Effector memory CD4-positive, alpha-beta T cell (primary cell): Measurements from ENCODE around the gene ENAH.

Experiments
- DNase-seq, 3 donors: peaks; one replicate each; pipeline ENCODE4 v3.0.0-alpha.2; 2020
- H3K27ac ChIP-seq: 2 replicates; pipeline ENCODE4 v1.7.0; 2013; ENCODE audit warnings: mild to moderate bottlenecking, low read length, moderate library complexity; ENCODE audit not compliant: insufficient read depth, poor library complexity, severe bottlenecking
- H3K27me3 ChIP-seq: replicated peaks from 2 replicates; pipeline ENCODE4 v1.7.0; 2013; ENCODE audit warnings: mild to moderate bottlenecking, low read length; ENCODE audit not compliant: insufficient read depth, control insufficient read depth, poor library complexity, severe bottlenecking
- H3K36me3 ChIP-seq: 2 replicates; pipeline ENCODE4 v1.7.0; 2013; ENCODE audit warnings: mild to moderate bottlenecking, low read length, moderate library complexity; ENCODE audit not compliant: control insufficient read depth, insufficient read depth
- H3K4me1 ChIP-seq: 2 replicates; pipeline ENCODE4 v1.7.0; 2013; ENCODE audit warnings: low read length, mild to moderate bottlenecking; ENCODE audit not compliant: control insufficient read depth, insufficient read depth, poor library complexity, severe bottlenecking
- H3K4me3 ChIP-seq: 2 replicates; pipeline ENCODE4 v1.7.0; 2013; ENCODE audit warnings: low read length, low read depth, mild to moderate bottlenecking; ENCODE audit not compliant: insufficient read depth, poor library complexity, severe bottlenecking
- H3K9me3 ChIP-seq: 2 replicates; pipeline ENCODE4 v1.7.0; 2013; ENCODE audit warnings: mild to moderate bottlenecking, low read length, moderate library complexity; ENCODE audit not compliant: control insufficient read depth

Gene ENAH

DNA sequence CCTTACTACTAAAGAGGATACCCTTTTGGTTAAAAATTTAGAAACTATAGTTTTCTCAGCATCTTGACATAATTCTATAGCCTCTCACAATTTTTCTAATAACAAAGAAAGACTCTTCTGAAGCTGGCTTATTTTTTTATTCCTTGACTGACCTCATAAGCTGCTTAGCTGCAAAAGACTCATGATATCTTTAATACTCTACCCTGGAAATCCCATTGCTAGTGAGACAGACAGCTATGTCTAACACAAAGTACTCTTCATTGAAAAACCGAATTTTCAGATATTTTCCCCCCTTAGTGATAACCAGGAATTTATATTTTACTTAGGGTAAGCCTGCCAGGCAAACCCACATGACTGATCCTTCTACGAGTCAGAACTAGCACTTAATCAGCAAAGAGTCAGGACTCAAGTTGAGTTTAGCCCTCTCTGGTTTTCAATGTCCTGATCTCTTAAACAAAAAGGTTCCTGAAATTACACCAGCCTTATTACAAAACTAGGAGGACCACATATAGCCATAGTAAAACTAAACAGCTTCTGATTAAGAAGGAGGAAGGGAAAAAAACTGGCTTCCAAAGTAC, 56.9 kb downstream of the ENAH start:
- no peaks in the 10 kb centered on the region for H3K4me1 ChIP-seq
- no peak for DNase-seq
- H3K9me3 ChIP-seq, result no peaks in the 10 kb centered on the region
- H3K27me3 ChIP-seq, result no peaks in the 10 kb centered on the region
- no peak overlapping the region for H3K4me3 ChIP-seq
- H3K36me3 ChIP-seq, result no peaks in the 10 kb centered on the region
- no peak overlapping the region for H3K27ac ChIP-seq

DNA sequence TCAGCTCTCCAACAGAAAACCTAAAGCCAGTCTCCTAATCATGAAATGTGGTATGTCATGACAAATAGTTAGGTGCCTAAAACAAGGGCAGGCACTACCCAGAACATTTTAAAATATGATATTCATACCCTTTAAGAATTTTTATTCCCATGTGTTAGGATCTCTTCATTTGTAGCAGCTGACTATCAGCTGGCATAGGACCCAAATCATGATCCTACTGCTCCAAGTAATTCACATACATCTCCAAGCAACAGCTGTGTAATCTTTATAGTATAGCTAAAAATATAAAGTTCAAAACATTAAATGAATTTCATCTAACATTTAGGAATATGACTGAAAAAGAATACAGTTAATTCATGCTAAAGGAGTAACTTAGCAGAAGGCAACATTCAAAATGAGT, 57.5 kb downstream of the ENAH start:
- Histone ChIP-seq H3K4me3 (no peak overlapping the region), H3K4me1 (no peaks in the 10 kb centered on the region), H3K27ac (no peak overlapping the region), H3K36me3 (no peaks in the 10 kb centered on the region), H3K9me3 (no peaks in the 10 kb centered on the region), H3K27me3 (no peaks in the 10 kb centered on the region)
- DNase-seq, result no peak

DNA sequence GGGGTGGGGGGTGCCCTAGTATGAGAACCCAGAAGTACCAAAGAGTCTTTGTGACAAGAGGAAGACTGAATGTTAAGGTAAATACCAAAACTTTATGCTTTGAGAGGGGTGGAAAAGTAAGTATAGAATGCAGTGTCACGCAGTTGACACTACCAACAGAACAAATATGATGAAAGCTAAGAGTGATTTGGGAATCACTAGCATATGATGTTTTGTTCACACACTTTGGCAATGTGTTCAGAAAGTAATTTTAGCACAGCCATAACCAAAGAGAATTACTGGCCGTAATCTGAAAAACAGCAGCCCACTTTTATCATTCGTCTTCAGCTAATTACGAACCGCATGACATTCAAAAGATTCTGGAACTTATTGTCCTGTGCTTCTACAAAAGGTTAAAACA, 59.5 kb downstream of the ENAH start:
- Histone ChIP-seq H3K27me3 (peaks cover 4% of the 10 kb centered on the region), H3K9me3 (no peaks in the 10 kb centered on the region), H3K27ac (no peak overlapping the region), H3K36me3 (no peaks in the 10 kb centered on the region), H3K4me3 (no peak overlapping the region), H3K4me1 (no peaks in the 10 kb centered on the region)
- no peak for DNase-seq

DNA sequence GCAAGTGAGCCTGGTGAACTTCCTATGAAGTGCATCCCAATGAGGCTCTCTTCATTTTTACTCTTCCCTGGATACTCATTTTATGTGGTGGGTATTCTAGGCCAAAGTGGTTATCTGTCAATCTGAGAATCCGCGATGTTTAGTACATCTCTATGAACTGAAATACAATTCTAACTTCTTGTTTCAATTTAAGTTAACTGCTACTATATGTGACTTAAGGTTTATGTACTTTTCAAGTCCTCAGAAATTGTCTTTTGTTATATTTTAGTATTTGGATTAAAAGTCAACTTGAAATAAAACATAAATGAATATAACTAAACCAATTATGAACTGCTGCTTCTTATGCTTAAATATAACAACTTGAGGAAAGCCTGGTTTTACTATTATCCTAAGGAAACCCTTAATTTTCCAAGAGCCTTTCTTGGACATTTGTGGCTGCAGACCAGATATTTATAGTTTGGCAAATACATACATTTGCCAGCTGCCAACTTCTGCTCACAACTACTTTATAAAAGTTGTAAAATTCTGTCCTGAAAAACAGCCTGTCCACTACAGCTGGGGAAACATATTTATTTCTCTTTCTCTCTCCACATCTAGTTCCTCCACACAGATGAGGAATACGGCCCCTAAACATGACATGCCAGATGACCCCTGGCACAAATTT, 60.4 kb downstream of the ENAH start:
- Histone ChIP-seq H3K4me3 (no peak overlapping the region), H3K36me3 (no peaks in the 10 kb centered on the region), H3K27me3 (peaks cover 4% of the 10 kb centered on the region), H3K9me3 (no peaks in the 10 kb centered on the region), H3K27ac (no peak overlapping the region), H3K4me1 (no peaks in the 10 kb centered on the region)
- no peak for DNase-seq

DNA sequence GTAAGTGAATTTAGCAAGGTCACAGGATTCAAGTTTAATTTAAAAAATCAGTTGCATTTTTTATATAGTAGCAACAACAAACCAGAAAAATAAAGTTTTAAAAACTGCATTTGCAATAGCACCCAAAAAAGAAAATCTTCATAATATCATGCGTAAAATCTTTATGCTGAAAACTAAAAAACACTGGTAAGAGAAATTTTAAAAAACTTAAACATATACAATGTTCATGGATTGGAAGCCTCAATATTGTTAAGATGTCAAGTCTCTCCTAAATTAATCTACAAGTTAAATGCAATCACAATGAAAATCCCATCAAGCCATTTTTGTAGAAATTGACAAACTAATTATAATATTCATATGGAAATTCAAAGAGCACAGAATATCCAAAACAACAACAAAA, 65.6 kb downstream of the ENAH start:
- H3K36me3 ChIP-seq, result no peaks in the 10 kb centered on the region
- H3K4me3 ChIP-seq, result no peak overlapping the region
- H3K9me3 ChIP-seq, result no peaks in the 10 kb centered on the region
- no peak for DNase-seq
- H3K27ac ChIP-seq, result no peak overlapping the region
- H3K4me1 ChIP-seq, result no peaks in the 10 kb centered on the region
- H3K27me3 ChIP-seq, result peaks cover 4% of the 10 kb centered on the region

DNA sequence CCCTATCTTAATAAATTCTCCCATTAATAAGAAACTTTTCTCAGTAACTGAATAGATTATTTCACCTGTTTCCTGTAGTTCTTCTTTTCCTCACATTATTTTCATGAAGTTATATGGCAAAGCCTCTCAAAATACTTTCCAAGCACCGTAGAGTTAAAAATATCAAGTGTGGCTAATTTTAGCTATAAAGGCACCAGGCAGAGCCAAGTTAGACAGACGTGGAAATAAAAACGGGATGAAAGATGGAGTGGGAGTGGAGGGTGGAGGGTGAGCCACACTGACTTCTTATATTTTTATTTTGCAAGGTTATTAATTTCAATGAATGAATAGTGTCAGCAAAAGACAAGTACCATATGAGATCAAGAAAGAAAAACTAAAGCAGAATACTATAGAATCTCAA, 71.7 kb downstream of the ENAH start:
- no peaks in the 10 kb centered on the region for H3K4me1 ChIP-seq
- H3K4me3 ChIP-seq, result no peak overlapping the region
- no peak overlapping the region for H3K27ac ChIP-seq
- no peaks in the 10 kb centered on the region for H3K9me3 ChIP-seq
- no peaks in the 10 kb centered on the region for H3K27me3 ChIP-seq
- DNase-seq, result no peak
- no peaks in the 10 kb centered on the region for H3K36me3 ChIP-seq

DNA sequence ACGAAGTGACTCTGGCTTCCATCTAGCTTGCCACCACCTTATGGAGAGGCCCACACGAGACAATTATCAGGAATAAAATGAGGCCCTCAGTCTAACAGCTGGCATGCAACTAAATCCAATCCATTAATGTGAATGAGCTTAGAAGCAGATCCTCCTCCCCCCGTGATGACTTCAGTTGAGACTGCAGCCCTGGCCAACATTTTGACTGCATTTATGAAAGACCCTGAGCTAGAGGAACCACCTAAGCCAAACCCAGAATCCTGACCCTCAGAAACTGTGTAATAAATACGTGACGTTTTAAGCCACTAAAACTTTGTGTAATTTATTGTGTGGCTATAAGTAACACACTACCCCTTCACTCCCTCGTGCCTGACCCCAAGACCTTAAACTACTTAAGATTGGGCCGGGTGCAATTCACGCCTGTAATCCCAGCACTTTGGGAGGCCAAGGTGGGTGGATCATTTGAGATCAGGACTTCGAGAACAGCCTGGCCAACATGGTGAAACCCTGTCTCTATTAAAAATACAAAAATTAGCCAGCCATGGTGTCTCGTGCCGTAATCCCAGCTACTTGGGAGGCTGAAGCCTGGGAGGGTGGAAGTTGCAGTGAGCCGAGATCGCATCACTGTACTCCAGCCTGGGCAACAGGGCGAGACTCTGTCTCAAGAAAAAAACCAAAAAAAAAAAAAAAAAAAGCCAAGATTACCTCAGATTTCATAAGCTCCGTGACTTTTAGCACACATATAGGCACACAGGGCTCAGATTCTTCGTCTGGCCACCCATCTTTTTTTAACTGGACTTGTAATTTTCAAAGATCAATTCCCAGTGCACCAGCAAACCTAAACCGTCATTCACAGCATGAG, 72.5 kb downstream of the ENAH start:
- DNase-seq, result no peak
- Histone ChIP-seq H3K4me1 (no peaks in the 10 kb centered on the region), H3K9me3 (no peaks in the 10 kb centered on the region), H3K4me3 (no peak overlapping the region), H3K27ac (no peak overlapping the region), H3K27me3 (no peaks in the 10 kb centered on the region), H3K36me3 (no peaks in the 10 kb centered on the region)

DNA sequence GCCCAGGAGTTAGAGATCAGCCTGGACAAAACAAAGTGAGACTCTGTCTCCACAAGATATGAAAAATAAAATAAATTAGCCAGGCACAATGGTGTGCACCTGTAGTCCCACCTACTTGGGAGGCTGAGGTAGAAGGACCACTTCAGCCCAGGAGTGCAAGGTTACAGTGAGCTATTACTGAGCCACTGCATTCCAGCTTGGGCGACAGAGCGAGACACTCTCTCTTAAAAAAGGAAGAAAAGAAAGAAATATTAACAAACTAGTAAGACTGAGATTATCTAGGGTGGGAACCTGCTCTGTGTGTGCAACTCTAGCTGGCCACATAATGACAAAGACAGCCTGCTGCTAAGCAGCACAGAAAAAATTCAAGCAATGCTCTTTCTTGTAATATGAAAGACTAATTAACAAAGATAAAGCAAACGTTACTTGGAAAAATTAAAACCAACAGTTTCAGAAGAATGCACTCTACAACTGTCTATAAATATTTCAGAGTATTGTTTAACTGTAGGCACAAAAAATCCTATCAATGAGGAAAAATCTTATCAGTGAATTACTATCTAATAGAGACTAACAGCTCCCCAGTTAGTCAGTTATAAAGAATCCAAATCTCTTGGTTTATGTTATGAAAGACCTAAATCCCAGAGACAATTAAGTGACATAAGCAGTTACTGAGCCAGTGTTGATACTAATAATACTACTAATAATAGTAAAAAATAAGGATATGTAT, 74.5 kb downstream of the ENAH start:
- DNase-seq, result no peak
- no peak overlapping the region for H3K4me3 ChIP-seq
- no peak overlapping the region for H3K27ac ChIP-seq
- H3K9me3 ChIP-seq, result no peaks in the 10 kb centered on the region
- no peaks in the 10 kb centered on the region for H3K4me1 ChIP-seq
- H3K27me3 ChIP-seq, result no peaks in the 10 kb centered on the region
- H3K36me3 ChIP-seq, result no peaks in the 10 kb centered on the region

DNA sequence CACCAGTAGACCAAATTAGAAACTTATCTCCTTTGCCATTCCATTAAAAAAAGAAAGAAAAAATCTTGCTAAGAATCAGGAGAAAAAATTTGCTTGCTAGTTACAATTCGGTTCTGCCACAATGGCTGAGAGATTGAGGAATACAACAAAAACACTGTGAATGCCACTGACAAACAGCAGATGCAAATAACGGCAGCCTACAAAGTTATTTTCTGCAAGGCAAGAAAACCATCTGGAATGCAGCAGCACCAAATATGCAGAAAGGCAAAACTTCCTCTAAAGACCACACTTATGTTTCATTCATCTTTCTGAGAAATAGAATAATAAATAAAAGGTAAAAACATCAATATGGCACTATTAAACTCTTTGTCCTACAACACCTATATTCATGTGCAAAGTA, 75.7 kb downstream of the ENAH start:
- H3K9me3 ChIP-seq, result no peaks in the 10 kb centered on the region
- H3K36me3 ChIP-seq, result no peaks in the 10 kb centered on the region
- H3K27me3 ChIP-seq, result no peaks in the 10 kb centered on the region
- no peak overlapping the region for H3K4me3 ChIP-seq
- no peak for DNase-seq
- no peaks in the 10 kb centered on the region for H3K4me1 ChIP-seq
- H3K27ac ChIP-seq, result no peak overlapping the region

DNA sequence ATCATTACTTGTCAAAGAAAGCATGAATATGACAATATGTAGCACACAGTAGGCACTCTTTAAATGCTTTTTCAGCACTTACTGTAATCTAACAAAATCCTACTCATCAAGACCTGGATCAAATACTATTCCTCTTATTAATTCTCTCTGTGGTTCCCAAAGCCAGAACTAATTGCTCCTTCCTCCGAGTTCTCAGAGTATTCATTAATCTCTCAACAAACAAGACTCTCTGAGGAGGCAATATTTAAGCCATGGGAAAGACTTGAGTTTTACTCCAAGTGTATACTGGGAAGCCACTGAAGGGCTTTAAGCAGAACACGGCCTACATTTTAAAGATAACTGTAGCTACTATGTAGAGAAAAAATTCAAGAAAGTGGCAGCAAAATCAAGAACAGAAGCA, 79.7 kb downstream of the ENAH start:
- Histone ChIP-seq H3K27ac (no peak overlapping the region), H3K27me3 (no peaks in the 10 kb centered on the region), H3K9me3 (no peaks in the 10 kb centered on the region), H3K4me3 (no peak overlapping the region), H3K36me3 (no peaks in the 10 kb centered on the region), H3K4me1 (no peaks in the 10 kb centered on the region)
- no peak for DNase-seq
